ENCODE measurements around the gene CCDC87.
"Not testable (repeated sequence)": the region's sequence is repeated elsewhere in the genome, so short reads cannot be mapped to it uniquely, and the experiment has no call there.

CCDC87 gene

GRCh38 chr11:66592457-66593302 is at the start of gene CCDC87, which contains the start of gene CCS:
Gene CCDC87, minus strand, starts transcription at chr11:66593063. Its CDS starts 48 bp downstream, at chr11:66593015.
Gene CCS, plus strand, starts transcription at chr11:66593185. Its CDS starts 77 bp downstream, at chr11:66593262.
- DNase-seq: peak; percentile 95

GRCh38 chr11:66641834-66642233 is 49.0 kb upstream of the CCDC87 start:
- DNase-seq: no peak

GRCh38 chr11:66639814-66640340 is 47.0 kb upstream of the CCDC87 start:
- not testable (repeated sequence) for DNase-seq

- peak; percentile 40 for DNase-seq
These were observed 46.4 kb upstream of the CCDC87 start for GRCh38 chr11:66639066-66639813.

- DNase-seq: peak; percentile 100
These were observed 45.6 kb upstream of the CCDC87 start, which contains the start of gene RBM4 for GRCh38 chr11:66638177-66639065. Gene RBM4, plus strand, starts transcription at chr11:66638703. Its CDS starts 1,009 bp downstream, at chr11:66639712.

GRCh38 chr11:66637557-66638176 is 44.8 kb upstream of the CCDC87 start:
- no peak for DNase-seq

- no peak for DNase-seq
These were observed 43.5 kb upstream of the CCDC87 start for GRCh38 chr11:66636411-66636810.

- DNase-seq: no peak
These were observed 40.1 kb upstream of the CCDC87 start for GRCh38 chr11:66632952-66633351.

- DNase-seq: no peak
These were observed 39.0 kb upstream of the CCDC87 start for GRCh38 chr11:66631883-66632282.

- DNase-seq: no peak
These were observed 36.5 kb upstream of the CCDC87 start for GRCh38 chr11:66629356-66629755.

GRCh38 chr11:66628061-66628603 is 35.3 kb upstream of the CCDC87 start:
- no peak for DNase-seq

- DNase-seq: no peak
These were observed 34.1 kb upstream of the CCDC87 start for GRCh38 chr11:66626926-66627325.

GRCh38 chr11:66626382-66626781 is 33.5 kb upstream of the CCDC87 start:
- DNase-seq: no peak

- DNase-seq: no peak
These were observed 32.9 kb upstream of the CCDC87 start for GRCh38 chr11:66625752-66626149.

GRCh38 chr11:66625041-66625751 is 32.3 kb upstream of the CCDC87 start:
- no peak for DNase-seq

- DNase-seq: no peak
These were observed 31.6 kb upstream of the CCDC87 start for GRCh38 chr11:66624450-66624849.

- no peak for DNase-seq
These were observed 26.3 kb upstream of the CCDC87 start for GRCh38 chr11:66619080-66619554.

GRCh38 chr11:66617155-66617834 is 24.4 kb upstream of the CCDC87 start:
- DNase-seq: no peak

- peak; percentile 100 for DNase-seq
These were observed 23.7 kb upstream of the CCDC87 start, which contains the start of gene RBM14 for GRCh38 chr11:66616379-66617154. Gene RBM14, plus strand, starts transcription at chr11:66616630. Its CDS starts 91 bp downstream, at chr11:66616721.
